ENCODE measurements around the gene ORMDL1. TPM values are rescaled to one million over a fixed set of nuclear protein-coding genes. Genes with fewer than 3 reads are reported as not detected.
A peak's percentile ranks its signal among the peaks of the same experiment; 100 is the strongest.

The ORMDL1 gene
- total RNA-seq, 4 donors from 2014 or later: 39.2 to 190 (median 74.8) TPM

DNA sequence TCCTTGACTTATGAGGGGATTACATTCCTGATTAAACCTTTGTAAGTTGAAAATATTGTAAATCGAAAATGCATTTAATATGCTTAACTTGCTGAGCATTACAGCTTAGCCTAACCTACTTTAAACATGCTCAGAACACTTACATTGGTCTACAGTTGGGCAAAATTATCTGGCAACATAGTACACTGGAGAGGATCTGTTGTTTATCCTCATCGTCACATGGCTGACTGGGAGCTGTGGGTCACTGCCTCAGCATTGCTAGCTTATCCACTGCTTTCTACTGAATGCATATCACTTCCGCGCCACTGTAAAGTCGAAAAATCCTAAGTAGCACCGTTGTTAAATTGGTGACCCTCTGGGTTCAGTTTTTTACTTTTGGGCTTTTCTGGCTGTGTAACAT lies 13.8 kb upstream of the ORMDL1 start:
- TF ChIP-seq, protein P1, sequence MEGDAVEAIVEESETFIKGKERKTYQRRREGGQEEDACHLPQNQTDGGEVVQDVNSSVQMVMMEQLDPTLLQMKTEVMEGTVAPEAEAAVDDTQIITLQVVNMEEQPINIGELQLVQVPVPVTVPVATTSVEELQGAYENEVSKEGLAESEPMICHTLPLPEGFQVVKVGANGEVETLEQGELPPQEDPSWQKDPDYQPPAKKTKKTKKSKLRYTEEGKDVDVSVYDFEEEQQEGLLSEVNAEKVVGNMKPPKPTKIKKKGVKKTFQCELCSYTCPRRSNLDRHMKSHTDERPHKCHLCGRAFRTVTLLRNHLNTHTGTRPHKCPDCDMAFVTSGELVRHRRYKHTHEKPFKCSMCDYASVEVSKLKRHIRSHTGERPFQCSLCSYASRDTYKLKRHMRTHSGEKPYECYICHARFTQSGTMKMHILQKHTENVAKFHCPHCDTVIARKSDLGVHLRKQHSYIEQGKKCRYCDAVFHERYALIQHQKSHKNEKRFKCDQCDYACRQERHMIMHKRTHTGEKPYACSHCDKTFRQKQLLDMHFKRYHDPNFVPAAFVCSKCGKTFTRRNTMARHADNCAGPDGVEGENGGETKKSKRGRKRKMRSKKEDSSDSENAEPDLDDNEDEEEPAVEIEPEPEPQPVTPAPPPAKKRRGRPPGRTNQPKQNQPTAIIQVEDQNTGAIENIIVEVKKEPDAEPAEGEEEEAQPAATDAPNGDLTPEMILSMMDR (IDR thresholded peaks at IDR 0.05): no peak
- H3K27me3 ChIP-seq: no peaks in the 10 kb centered on the region
- H3K4me1 ChIP-seq: peaks cover 4% of the 10 kb centered on the region
- no peak overlapping the region for H3K27ac ChIP-seq
- peaks cover 54% of the 10 kb centered on the region for H3K36me3 ChIP-seq
- no peak overlapping the region for H3K4me3 ChIP-seq
- no peaks in the 10 kb centered on the region for H3K9me3 ChIP-seq
- WGBS: 91% methylated on average over 6 of the region's 6 CpGs
- no peak for DNase-seq (ENCODE audit: low spot score in 2 of 2)

- Histone ChIP-seq H3K4me3 (no peak overlapping the region), H3K36me3 (peaks cover 49% of the 10 kb centered on the region), H3K4me1 (peaks cover under 1% of the 10 kb centered on the region), H3K27ac (no peak overlapping the region), H3K27me3 (no peaks in the 10 kb centered on the region), H3K9me3 (no peaks in the 10 kb centered on the region)
- WGBS: 98% methylated on average over 1 of the region's 1 CpG
- DNase-seq (ENCODE audit: low spot score in 2 of 2): no peak
- TF ChIP-seq, protein P1 (IDR thresholded peaks at IDR 0.05): no peak
- TF ChIP-seq POLR2A (IDR thresholded peaks at IDR 0.05): no peak
- no peak for TF ChIP-seq EP300 (IDR thresholded peaks at IDR 0.05)
- TF ChIP-seq POLR2AphosphoS5 (IDR thresholded peaks at IDR 0.05): no peak
Observed at GRCh38 chr2:189794310-189794709, 10.2 kb upstream of the ORMDL1 start.

DNA sequence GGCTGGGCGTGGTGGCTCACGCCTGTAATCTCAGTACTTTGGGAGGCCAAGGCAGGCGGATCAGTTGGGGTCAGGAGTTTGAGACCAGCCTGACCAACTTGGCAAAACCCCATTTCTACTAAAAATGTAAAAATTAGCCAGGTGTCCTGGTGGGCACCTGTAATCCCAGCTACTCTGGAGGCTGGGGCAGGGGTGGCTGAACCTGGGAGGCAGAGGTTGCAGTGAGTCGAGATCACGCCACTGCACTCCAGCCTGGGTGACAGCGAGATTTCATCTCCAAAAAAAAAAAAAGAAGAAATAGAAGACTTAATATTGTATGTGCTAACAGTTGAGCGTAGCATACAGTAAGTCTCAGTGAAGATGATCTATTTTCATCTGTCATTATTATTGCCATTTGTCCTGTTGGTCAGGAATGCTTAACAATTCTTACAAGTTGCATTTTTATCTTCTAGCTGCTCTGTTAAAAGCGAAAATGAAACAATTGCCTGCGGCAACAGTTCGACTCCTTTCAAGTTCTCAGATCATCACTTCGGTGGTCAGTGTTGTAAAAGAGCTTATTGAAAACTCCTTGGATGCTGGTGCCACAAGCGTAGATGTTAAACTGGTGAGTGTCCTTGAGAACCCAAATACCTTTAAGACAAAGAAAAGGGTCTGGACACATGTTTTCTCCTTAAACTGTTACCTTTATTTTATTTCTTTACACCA lies 7.4 kb upstream of the ORMDL1 start:
- TF ChIP-seq POLR2AphosphoS5 (IDR thresholded peaks at IDR 0.05): no peak
- H3K4me3 ChIP-seq: no peak overlapping the region
- no peaks in the 10 kb centered on the region for H3K27me3 ChIP-seq
- no peak overlapping the region for H3K27ac ChIP-seq
- DNase-seq (ENCODE audit: low spot score in 2 of 2): no peak
- no peaks in the 10 kb centered on the region for H3K4me1 ChIP-seq
- no peaks in the 10 kb centered on the region for H3K9me3 ChIP-seq
- 88% methylated on average over 12 of the region's 12 CpGs for WGBS
- peaks cover 42% of the 10 kb centered on the region for H3K36me3 ChIP-seq

DNA sequence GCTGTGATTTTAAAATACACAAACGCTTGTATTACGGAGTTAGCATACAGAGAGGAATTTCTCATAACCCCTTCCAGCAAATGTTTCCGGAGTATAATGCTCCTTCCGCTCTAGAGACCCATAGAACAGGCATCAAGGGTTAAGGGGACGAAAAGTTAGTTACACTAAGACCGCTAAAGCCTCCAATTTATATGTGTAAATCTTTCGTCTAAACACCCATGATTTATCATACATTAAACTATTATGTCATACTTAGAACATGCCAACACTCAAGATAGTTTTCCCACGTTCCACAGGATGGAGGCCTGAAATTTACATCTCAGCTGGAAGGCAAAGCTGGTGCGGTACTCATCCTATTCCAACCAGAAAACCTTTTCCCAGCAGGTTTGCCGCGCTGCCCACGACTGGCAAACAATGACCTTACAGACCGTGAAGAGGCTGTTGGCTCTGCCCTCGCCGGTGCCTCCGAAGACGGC lies 650 bp downstream of the ORMDL1 start:
- Histone ChIP-seq H3K4me3 (peak overlapping the region; percentile 73), H3K36me3 (peaks cover 26% of the 10 kb centered on the region), H3K4me1 (peaks cover 37% of the 10 kb centered on the region), H3K27me3 (no peaks in the 10 kb centered on the region), H3K9me3 (no peaks in the 10 kb centered on the region), H3K27ac (peak overlapping the region; percentile 95)
- no peak for DNase-seq (ENCODE audit: low spot score in 2 of 2)
- WGBS: under 1% methylated on average over 12 of the region's 17 CpGs
- no peak for TF ChIP-seq POLR2AphosphoS5 (IDR thresholded peaks at IDR 0.05)
- no peak for TF ChIP-seq EP300 (IDR thresholded peaks at IDR 0.05)
- TF ChIP-seq POLR2A (IDR thresholded peaks at IDR 0.05): no peak
- TF ChIP-seq, protein P1 (IDR thresholded peaks at IDR 0.05): no peak

- DNase-seq (ENCODE audit: low spot score in 2 of 2): no peak
- WGBS: 52% methylated on average over 4 of the region's 4 CpGs
- Histone ChIP-seq H3K4me3 (no peak overlapping the region), H3K4me1 (peaks cover 37% of the 10 kb centered on the region), H3K27me3 (no peaks in the 10 kb centered on the region), H3K9me3 (no peaks in the 10 kb centered on the region), H3K27ac (no peak overlapping the region), H3K36me3 (peaks cover 34% of the 10 kb centered on the region)
- no peak for TF ChIP-seq POLR2AphosphoS5 (IDR thresholded peaks at IDR 0.05)
- TF ChIP-seq, protein P1 (IDR thresholded peaks at IDR 0.05): no peak
- TF ChIP-seq EP300 (IDR thresholded peaks at IDR 0.05): no peak
- TF ChIP-seq POLR2A (IDR thresholded peaks at IDR 0.05): no peak
Observed at GRCh38 chr2:189782221-189782671, 1.9 kb downstream of the ORMDL1 start.

Measured in suprapubic skin (tissue), 4 donors.